KMS-11 (cell line): ENCODE measurements around the gene C10orf105.

Source experiments
- H2AFZ ChIP-seq: fragments of 200-600 bp; sonication (generic); 2 replicates; pipeline ENCODE4 v1.6.1; 2016; ENCODE audit warnings: antibody characterized with exemption, mixed run types, low read depth
- H3K27ac ChIP-seq: fragments of 200-600 bp; sonication (generic); 2 replicates; pipeline ENCODE4 v1.6.1; 2016; ENCODE audit warnings: mild to moderate bottlenecking, mixed run types
- H3K27me3 ChIP-seq: fragments of 200-600 bp; sonication (generic); 2 replicates; pipeline ENCODE4 v1.6.1; 2017; ENCODE audit warnings: mild to moderate bottlenecking, low read depth, mixed run types, moderate library complexity; ENCODE audit not compliant: insufficient read depth
- H3K36me3 ChIP-seq: fragments of 200-600 bp; sonication (generic); 2 replicates; pipeline ENCODE4 v1.6.1; 2017; ENCODE audit warnings: mild to moderate bottlenecking, mixed run types; ENCODE audit not compliant: insufficient read depth
- H3K4me1 ChIP-seq: fragments of 200-600 bp; sonication (generic); 2 replicates; pipeline ENCODE4 v1.6.1; 2016; ENCODE audit warnings: mild to moderate bottlenecking, low read depth, mixed run types; ENCODE audit not compliant: poor library complexity, severe bottlenecking
- H3K4me2 ChIP-seq: fragments of 200-600 bp; sonication (generic); 2 replicates; pipeline ENCODE4 v1.7.0; 2016; ENCODE audit warnings: mild to moderate bottlenecking, mixed run types
- H3K4me3 ChIP-seq: fragments of 200-600 bp; sonication (generic); IDR thresholded peaks from 2 replicates; pipeline ENCODE4 v1.6.1; 2017; ENCODE audit warnings: low read depth, low read length, mixed read lengths; ENCODE audit not compliant: insufficient read depth
- H3K79me2 ChIP-seq: fragments of 200-600 bp; sonication (generic); 2 replicates; pipeline ENCODE4 v1.6.1; 2016; ENCODE audit warnings: low read depth, mixed run types; ENCODE audit not compliant: insufficient read depth
- H3K9ac ChIP-seq: fragments of 200-600 bp; sonication (generic); 2 replicates; pipeline ENCODE4 v1.6.1; 2016; ENCODE audit warnings: mild to moderate bottlenecking, mixed run types
- H4K20me1 ChIP-seq: fragments of 200-600 bp; sonication (generic); 2 replicates; pipeline ENCODE4 v1.6.1; 2016; ENCODE audit warnings: mild to moderate bottlenecking, mixed run types; ENCODE audit not compliant: insufficient read depth
- CTCF ChIP-seq: fragments of 200-600 bp; sonication (generic); conservative IDR thresholded peaks from 2 replicates; pipeline ENCODE4 v1.6.1; 2017; ENCODE audit warnings: low read depth, mild to moderate bottlenecking, antibody characterized with exemption, low read length, moderate library complexity, mixed read lengths

The C10orf105 gene

GRCh38 chr10:71715026-71715425 is 4.6 kb downstream of the C10orf105 start:
- no peaks in the 10 kb centered on the region for H3K36me3 ChIP-seq
- no peak overlapping the region for H3K9ac ChIP-seq
- no peak overlapping the region for H3K4me2 ChIP-seq
- no peak for TF ChIP-seq CTCF
- no peak overlapping the region for H3K27ac ChIP-seq
- H3K4me3 ChIP-seq: no peak overlapping the region
- H3K27me3 ChIP-seq: peaks cover 25% of the 10 kb centered on the region; the same call in 1 of the 2 replicates
- H3K79me2 ChIP-seq: no peaks in the 10 kb centered on the region
- no peak overlapping the region for H2AFZ ChIP-seq
- H4K20me1 ChIP-seq: no peaks in the 10 kb centered on the region
- H3K4me1 ChIP-seq: no peaks in the 10 kb centered on the region

- TF ChIP-seq CTCF: no peak
- Histone ChIP-seq H3K9ac (no peak overlapping the region), H3K36me3 (no peaks in the 10 kb centered on the region)
Measured at GRCh38 chr10:71714592-71714991, 5.0 kb downstream of the C10orf105 start.

GRCh38 chr10:71714031-71714410 is 5.6 kb downstream of the C10orf105 start:
- Histone ChIP-seq H3K27ac (no peak overlapping the region), H3K27me3 (peaks cover 23% of the 10 kb centered on the region; the same call in 1 of the 2 replicates), H3K9ac (no peak overlapping the region), H3K36me3 (no peaks in the 10 kb centered on the region), H3K4me2 (no peak overlapping the region), H4K20me1 (no peaks in the 10 kb centered on the region), H2AFZ (no peak overlapping the region), H3K79me2 (no peaks in the 10 kb centered on the region), H3K4me3 (no peak overlapping the region), H3K4me1 (no peaks in the 10 kb centered on the region)
- no peak for TF ChIP-seq CTCF

More at GRCh38 chr10:71714592-71714991, 5.0 kb downstream of the C10orf105 start:
- H3K27ac ChIP-seq: no peak overlapping the region
- H3K27me3 ChIP-seq: peaks cover 25% of the 10 kb centered on the region; the same call in 1 of the 2 replicates
- H3K79me2 ChIP-seq: no peaks in the 10 kb centered on the region
- no peak overlapping the region for H3K4me3 ChIP-seq
- H3K4me1 ChIP-seq: no peaks in the 10 kb centered on the region
- H2AFZ ChIP-seq: no peak overlapping the region
- H4K20me1 ChIP-seq: no peaks in the 10 kb centered on the region
- no peak overlapping the region for H3K4me2 ChIP-seq

- peaks cover 24% of the 10 kb centered on the region; the same call in 1 of the 2 replicates for H3K27me3 ChIP-seq
- H3K9ac ChIP-seq: no peak overlapping the region
- no peak overlapping the region for H3K27ac ChIP-seq
- H2AFZ ChIP-seq: no peak overlapping the region
- H3K36me3 ChIP-seq: no peaks in the 10 kb centered on the region
- no peak overlapping the region for H3K4me3 ChIP-seq
- H3K79me2 ChIP-seq: no peaks in the 10 kb centered on the region
- H3K4me2 ChIP-seq: no peak overlapping the region
- H4K20me1 ChIP-seq: no peaks in the 10 kb centered on the region
- TF ChIP-seq CTCF: no peak
- no peaks in the 10 kb centered on the region for H3K4me1 ChIP-seq
Measured at GRCh38 chr10:71713135-71714030, 6.2 kb downstream of the C10orf105 start.
